ENCODE data around the gene PLEKHA8.

PLEKHA8 gene

DNA sequence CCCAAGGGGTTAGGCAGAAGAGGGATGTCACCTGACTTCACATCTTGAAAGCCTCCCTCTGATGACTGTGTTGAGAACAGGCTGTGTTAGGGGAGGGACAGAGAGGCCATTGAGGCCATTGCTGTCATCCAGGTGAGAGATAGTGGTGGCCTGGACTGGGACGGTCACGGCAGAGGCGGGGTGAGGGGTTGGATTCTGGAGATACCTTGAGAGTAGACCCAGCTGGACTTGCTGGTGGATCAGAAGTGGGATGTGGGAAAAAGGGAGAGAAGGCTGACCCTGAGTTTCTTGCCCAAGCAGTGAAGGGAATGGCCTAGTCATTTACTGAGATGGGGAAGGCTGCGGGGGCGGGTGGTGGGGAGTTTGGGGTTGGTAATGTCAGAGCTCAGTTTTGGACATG is 120.2 kb downstream of the PLEKHA8 start:
- no peak for DNase-seq

DNA sequence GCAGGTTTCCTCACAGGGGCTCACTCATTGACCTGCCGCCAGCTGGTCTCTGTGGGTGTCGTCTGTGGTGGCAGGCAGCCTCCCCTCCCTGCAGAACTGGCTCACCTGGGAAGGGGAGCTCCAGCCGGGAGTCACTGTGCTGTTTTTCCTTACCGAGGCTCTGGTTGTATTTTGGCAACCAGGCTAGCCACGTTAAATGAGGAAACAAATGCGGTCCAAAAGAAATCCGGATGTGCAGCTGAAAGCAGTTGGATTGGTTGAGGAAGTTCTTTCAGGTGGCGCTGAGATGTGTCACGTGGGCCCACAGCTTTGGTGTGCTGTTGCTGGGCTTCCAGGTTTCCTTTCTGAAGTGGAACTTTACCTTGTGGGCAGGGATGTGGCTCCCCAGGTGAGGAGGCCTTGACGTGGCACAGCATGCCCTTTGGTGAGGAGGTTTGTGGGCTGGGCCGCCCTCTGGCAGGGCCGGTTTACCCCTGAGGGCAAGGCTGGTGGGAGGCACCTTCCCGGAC is 120.8 kb downstream of the PLEKHA8 start:
- no peak for DNase-seq

DNA sequence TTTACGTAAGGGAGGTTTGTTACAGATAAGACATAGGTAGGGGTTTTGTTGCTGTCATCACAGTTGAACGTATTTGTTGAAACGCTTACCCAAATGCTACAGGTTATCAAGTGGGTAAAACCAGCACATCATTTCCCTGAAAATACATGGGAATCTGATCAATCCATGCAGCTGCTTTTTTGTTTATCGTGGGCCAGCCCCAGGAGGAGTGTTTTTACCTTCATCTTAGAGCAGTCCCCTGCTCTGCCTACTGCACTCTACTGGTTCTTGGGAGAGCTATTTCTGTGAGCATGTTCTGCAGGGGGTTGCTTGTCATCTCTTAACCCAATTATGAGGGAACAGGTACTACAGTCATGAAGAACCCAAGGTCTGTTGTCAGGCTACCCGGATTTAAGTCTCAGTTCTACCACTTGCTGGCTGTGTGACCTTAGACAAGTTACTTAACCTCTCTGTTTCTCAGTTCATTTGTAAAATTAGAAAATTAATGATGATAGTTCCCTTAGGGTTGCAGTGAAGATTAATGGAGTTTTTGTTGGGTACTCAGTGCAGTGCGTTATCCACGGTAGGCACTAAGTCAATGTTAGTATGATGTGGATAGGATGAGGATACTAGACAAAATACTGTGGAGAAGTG is 121.5 kb downstream of the PLEKHA8 start:
- DNase-seq: no peak

DNA sequence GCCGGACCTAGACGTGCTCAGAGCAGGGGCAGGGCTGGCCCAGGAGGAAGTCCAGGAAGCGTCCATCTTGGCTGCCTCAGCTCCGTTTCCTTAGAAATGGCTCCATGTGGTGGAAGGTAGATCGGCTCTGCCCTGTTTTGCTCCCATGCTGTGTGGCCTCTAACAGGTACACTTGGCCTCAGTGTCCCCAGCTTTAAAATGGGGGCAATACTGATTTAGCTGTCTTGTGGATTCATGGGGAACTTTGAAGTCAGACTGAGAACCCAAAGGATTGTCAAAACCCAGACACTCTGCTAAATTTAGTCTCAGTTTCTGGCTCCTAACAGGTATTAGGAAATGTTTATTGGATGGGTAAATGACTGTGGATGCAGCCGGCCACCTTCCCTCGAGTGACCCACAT is 122.5 kb downstream of the PLEKHA8 start:
- DNase-seq: no peak

DNA sequence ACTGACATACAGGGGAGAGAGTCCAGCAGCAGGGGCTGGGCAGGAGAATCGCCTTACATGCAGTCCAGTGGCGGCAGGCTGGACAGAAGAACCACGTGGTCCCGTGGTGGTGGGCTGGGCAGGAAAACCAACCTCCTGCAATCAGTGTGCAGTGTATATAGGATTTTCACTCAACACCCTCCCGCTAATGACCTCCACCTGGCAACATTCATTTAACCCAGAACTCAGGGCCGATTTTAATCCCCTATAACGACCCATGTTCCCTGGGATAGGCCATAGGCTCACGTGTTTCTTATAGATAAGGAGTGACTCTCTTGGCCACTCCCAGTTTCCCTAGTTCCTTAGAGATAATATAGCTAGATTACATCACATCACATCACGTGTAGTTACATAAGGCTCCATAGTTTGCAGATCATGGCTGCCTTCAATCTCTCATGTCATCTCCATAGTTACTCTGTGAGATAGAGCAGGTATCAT is 125.9 kb downstream of the PLEKHA8 start:
- DNase-seq: no peak

DNA sequence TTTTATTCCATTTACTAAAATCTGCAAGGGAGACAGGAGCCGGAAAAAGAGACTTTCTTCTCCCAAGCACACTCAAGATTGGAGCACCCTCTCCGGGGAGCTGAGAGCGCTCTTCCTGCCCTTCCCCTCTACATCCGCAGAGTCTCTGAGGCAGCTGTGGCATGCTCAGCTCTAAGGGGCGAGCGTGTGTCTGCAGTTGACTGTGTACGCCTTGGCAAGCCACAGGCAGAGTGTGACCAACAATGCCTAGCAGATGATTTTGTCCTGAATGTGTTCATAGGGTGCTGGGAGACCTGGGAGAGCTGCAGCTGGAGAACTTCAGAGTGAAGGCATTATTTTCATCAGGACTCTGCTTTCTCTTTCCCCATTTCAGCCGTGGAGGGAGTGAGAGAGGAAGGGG is 127.3 kb downstream of the PLEKHA8 start:
- DNase-seq: no peak

DNA sequence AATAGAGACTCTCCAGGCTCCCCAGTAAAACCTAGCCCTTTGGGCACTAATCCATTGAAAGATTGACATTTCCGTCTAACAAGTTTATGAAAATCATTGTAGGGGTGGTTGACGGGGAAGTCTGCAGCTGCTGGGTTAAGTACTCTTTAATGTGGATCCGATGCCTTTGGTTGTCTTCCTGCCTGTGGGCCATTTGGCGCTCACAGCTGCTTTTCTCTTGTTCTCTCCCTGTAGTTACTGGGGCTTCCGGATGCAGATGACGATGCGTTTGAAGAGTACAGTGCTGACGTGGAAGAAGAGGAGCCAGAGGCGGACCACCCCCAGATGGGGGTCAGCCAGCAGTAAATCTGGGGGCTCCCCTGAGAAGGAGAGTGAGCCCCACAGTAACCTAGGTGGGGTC is 129.0 kb downstream of the PLEKHA8 start:
- DNase-seq: peak; percentile 32

DNA sequence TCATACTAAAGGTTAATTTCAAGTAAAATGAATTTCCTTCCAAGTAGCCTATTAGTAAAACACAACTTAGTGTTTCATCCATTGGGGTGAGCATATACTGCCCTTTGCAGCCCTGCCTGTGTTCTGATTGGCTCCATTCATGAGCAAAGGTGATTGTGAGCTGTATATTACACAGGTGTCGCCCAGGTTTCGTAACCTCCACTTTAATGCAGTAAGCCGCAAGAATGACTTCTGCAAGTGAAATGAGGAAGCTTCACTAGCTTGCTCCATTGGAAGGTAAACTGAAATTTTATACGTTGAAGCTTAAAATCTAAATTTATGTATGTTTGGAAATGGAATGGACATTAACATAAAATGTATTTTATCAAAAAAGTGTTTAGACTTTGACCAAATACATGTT is 131.0 kb downstream of the PLEKHA8 start:
- no peak for DNase-seq

DNA sequence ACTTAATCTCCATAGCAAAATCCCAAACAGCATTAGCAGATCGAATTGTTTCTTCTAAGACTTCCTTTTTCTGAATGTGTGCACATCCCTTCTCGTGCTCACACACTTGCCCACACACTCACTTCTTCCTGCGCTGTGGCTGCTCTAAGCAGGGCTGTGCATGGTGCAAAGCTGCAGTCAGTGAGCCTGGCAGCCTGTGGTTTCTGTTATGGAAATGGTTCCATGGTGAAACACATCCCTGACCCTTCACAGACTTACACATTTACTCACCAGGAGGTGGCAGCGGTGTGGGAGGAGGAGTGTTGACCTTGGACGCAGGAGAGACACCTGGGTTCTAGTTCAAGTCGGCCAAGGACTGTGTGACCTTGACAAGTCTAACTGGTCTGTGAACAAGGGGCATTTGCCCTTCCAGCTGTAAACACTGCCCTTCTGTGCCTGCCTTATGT is 131.5 kb downstream of the PLEKHA8 start:
- DNase-seq: no peak

DNA sequence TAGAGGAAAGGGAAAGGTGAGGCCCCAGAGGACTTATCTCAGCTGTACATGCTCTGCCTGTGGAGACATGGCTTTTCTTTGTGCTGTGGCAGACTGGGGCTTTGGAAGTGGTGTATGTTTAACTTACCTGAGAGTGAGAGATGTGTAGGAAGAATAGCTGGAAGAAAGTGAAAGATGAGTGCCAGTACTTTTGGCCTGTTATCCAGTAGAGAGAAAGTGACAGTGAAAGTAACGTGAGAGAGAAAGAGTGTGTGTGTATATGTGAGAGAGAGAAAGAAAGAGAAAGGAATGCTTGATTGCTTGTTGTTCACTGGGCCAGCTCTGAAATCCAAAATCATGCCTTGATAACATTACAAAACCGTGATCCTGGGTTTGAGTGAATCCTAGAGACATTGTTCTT is 132.1 kb downstream of the PLEKHA8 start:
- DNase-seq: no peak

DNA sequence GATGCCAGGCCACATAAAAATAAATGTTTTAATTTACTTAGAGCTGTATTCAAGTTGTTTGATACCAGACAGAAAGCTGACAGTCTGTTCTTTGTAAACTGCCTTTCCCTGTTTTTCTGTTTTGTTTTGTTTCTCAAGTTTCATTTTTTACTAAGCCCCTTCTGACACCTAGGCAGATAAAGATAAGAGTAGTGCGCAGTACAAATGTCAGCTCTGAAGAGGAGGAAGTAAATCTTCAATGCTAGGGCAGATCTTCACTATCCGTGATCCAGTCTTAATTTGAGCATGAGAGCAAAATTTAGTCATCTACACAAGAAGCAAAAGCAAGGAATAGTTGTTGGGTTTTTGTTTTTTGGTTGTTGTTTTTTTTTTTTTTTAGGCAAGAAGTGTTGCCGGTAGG is 133.9 kb downstream of the PLEKHA8 start:
- DNase-seq: no peak

DNA sequence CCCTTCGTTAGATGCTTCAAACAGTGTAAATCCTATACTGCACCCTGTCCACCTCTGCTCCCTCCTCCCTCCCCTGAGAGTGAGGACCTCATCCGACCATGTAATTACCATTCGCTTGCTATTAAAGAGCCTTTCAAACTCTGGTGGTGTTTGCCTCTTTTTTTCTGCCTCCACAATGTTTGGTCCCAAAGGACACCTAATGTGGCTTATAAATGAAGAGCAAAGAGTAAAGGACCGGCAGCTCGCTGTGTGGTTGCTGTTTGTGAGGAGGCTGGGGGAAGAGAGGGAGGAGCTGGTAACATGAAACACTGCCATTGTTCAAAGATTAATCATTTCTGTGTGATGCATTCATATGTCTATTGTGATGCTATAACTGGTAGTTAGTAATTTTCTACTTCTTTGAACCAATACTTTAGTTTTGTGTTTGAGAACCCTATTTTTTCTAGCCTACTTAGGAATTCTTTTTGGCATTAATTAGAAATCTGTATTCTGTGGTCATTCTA is 134.5 kb downstream of the PLEKHA8 start:
- DNase-seq: peak; percentile 91

DNA sequence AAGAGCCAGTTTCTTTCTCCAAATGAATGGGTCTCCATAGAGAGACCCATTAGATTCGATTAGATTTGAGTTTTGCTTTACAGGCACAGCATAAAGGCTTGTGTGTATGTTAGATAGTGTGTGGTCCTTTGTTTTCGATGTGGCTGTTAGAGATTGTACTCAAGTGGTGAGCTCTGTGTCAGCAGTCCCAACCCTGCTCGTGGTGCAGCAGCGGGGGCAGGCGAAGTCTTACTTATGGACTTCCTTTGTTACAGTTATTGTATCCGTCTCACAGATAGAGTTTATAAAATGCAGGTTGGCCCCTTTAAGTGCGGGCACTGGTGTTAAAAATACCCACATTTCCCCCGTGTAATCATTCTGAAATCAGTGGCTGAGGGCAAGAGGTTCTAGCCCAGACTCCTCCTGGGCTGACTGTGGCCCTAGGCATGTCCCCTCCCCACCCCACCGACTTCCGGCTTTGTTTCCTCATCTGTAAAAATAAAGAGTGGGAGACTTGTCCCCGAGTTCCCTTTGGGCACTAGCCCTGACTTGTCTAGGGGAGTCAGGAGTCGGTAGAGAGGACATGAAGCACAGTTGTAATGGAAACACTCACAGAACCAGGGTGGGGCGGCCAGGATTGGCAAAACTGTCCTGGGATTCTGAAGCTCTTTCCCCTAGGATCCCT is 135.2 kb downstream of the PLEKHA8 start:
- DNase-seq: peak; percentile 55

DNA sequence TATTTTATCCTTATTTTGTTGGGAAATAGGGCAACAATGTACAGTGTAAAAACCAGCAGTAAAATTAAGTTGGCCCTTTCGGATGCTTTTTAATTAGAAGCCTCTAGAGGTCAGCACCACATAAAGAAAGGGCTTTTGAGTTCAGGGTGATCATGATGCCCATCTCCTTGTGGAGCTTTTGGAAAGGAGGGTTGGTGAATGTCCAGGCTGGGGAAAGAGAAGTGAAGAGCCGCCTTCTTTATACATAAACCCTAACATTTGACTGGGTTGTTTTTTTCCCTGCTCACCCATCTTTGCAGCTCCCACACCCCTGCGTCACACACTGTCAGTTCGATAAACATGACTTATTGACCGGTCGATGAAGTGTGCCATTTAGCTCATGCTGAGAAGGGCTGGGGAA is 136.4 kb downstream of the PLEKHA8 start:
- DNase-seq: peak; percentile 73

DNA sequence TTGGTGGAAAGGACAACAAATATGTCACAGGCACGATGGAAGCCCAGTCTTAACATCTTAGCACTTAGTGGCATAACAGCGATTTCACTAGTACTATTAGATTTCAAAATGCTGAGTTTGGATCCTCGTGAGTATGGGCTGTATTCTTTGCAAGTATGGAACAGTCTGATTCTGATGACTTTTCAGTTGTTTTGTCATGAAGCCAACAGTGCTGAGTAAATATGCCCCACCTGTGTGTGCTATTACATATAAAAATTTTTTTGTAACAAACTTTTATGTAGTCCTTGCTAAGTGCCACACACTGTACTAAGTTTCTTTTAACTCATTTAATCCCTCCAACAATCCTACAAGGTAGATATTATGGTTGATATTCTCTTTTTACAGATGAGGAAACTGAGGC is 137.4 kb downstream of the PLEKHA8 start:
- no peak for DNase-seq

DNA sequence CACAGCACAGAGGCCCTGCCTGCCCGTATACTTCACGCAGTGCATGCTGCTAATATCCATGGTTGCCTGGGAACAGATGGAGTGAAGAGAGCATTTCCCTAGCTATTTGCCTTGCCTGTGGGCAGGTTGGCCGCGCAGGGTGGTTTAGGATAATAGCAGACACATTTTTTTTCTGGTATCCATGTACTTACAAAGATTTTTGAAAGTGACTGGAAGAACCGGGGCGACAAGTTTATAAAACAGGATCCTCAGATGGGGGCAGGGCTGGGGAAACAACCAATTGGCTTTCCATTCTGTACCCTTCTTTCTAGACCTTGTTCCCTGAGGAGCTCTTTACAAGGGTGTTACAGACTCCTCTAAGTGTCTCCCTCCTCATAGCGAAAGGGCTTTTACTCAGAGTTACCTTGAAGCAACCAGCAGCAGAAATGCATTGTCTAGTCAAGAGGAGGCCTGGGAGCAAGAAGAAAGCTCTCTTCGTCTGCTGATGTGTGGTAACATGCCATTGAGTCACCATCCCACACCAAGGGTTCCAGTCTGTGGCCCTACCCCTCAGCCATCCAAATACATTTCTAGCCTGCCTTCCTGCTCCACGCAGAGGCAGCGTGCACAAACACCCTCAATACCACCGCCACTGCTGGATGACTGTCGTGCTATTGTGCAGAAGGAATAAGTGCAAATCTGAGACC is 138.1 kb downstream of the PLEKHA8 start:
- DNase-seq: peak; percentile 24

DNA sequence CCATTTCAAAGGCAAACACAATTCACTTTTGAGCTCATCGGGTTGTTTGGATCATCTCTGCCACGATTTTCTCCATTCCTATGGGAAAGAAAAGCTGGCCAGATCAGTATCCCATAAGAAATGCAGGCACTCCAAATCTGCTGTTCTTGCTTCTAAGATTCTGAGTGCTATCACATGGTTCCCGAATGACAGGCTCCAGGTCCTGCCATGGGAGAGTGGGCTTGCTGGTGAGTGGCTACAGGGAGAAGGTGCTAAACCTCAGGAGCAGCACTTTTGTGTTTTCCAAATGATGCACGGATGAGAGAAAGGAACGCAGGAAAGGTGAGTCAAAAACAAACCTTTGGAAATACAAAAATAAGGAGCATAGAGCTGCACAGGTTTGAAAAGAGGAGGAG is 138.6 kb downstream of the PLEKHA8 start:
- DNase-seq: no peak

DNA sequence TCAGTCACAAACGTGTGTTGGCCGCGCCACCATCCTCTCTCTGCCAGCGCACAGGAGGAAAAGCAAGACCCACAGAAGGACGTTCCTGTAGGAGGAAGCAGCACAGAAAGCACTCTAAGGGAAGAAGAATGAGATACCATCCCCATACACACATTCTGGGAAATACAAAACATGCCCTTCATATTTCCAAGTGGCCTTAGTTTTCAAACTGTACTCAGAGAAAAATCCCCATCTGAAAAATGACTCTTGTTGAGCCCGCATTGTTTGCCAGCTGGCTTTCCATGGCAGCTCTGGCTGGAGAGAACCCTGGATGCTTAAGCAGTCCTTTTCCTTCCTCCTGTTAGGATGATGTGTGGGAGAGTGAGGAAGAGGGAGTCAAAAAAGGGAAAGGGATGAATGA is 139.7 kb downstream of the PLEKHA8 start:
- DNase-seq: no peak

DNA sequence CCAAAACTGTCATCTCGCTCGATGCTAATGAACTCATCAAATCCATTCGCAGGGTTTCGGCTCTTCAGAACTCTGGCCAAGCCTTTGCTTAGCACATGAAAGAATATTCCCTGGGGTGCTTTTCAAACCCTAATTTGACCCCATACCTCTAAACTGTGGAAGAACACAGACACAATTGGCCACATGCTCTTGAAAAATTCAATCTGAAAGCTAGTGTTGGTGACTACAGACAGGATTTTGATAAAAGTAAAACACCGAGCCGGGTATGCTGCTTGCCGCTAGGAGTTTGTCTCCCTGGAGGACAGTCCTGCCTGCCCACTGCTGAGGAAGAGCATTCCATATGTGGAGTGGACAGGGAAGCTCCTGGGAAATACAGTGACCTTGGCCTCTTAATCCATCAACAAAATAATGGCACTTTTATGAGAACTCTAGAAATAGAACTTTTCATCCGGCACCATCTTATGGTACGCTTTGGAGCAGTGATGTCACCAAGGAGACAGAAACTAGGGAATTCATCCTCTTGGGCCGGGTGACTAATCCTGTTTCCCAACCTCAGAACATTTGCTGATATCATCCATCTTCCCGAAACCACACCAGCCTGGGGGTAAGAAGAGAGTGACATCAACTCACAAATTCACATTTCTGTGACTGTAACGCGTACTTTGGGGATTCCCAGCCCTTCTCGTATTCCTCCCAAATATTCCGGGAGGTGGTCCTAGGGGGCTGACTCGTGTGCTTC is 140.8 kb downstream of the PLEKHA8 start:
- no peak for DNase-seq

DNA sequence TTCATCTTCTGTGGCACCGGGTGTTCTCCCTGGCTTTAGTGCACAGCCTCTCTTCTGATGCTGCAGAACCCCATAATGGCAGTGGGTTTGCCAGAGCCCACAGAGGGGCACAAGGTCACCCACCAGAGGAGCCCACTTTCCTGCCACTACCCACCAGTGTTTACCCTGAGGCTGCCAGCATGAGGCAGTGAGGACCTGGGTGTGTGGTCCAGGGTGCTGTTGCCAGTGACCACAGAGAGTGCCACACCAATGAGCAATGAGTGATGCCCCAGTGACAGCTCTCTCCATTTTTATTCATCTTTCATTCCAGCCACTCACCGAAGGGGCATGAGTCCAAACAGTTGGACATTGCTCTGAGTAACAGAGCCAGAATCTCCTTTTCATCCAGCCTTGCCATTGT is 141.4 kb downstream of the PLEKHA8 start:
- DNase-seq: no peak

DNA sequence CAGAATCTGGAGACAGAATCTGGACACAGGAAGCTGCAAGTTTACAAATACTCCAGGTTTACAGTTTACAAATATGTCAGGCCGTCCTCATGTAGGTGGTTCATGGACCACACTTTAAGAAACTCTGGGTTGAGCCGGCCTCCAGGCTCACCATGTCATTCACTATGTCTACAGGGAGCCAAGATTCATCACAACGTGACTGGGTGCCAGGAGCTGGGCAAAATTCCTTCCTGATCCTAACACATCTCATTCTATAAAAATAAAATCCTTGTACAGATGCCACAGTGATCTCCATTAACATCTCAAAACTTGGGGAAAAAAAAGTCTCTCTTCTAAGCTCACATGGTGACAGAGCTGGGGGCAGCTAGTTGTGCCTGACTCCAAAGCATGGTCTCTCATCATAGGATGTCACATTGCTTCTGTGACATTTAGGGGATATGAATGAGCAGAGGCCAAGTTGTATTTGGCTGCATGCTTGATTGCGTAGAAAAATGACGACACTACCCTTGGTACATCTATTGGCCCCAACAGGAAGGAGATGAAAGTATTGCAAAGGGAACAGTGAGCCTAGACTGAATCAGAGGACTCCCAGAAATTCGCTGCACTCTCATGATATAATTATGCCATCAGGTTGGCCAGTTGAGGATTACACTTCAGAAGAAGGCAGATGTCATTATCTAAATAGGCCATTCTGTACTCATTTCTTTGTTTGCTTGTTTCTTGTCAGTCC is 142.4 kb downstream of the PLEKHA8 start:
- no peak for DNase-seq

DNA sequence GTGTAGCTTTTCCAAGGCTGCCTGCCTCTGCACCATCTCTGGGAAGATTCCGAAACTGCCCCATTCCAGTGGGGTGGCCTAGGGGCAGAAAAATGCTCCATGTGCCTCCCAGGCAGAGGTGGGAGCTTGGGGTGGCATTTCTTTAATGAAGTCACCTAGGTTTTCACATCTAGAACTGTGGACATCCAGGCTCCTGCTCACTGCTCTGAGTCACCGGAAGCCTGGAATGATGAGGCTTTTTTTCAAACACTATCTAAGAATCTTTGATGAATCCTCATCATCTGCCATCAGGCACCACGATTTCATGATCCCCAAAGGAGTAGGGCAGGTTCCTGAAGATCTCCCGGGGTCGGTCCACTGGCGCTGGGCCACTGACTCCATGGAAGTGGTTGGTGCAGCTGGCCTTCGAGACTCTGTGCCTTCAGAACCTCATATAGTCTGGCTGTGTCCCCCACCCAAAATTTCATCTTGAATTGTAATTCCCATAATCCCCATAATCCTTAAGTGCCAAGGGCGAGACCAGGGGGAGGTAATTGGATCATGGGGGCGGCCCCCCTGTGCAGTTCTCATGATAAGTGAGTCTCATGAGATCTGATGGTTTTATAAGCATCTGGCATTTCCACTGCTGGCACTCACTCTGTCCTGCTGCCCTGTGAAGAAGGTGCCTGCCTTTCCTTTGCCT is 143.7 kb downstream of the PLEKHA8 start:
- no peak for DNase-seq
